Gastrocnemius medialis (tissue), 4 donors: ENCODE results near the gene PCSK1N. TPM values are rescaled to one million over a fixed set of nuclear protein-coding genes. Genes with fewer than 3 reads are reported as not detected.

ENCODE experiments used
- ATAC-seq, 2 donors: fragments of 150-250 bp; one replicate each; pipeline ENCODE4 v1.9.1; 2016
- DNase-seq, 2 donors: peaks; one replicate each; pipeline ENCODE4 v3.0.0-alpha.2; 2019
- H3K27ac ChIP-seq, 4 donors: fragments of 200-600 bp; sonication (generic); 1 replicate in 1 of 4; 2 replicates in 3 of 4; pipeline ENCODE4 v1.5.1; 2016 to 2018; ENCODE audit warnings: mild to moderate bottlenecking in 2 of 4, moderate library complexity in 1 of 4
- H3K27me3 ChIP-seq, 3 donors: fragments of 200-600 bp; sonication (generic) in 2 of 3; 1 replicate in 1 of 3; 2 replicates in 2 of 3; pipeline versions ENCODE4 v1.5.1 to v1.6.0; 2016 to 2019; ENCODE audit warnings: mild to moderate bottlenecking in 1 of 3, moderate library complexity in 1 of 3
- H3K36me3 ChIP-seq, 2 donors: fragments of 200-600 bp; sonication (generic) in 1 of 2; one replicate each; pipeline ENCODE4 v1.5.1; 2017 to 2018
- H3K4me1 ChIP-seq, 2 donors: fragments of 200-600 bp; sonication (generic) in 1 of 2; one replicate each; pipeline ENCODE4 v1.5.1; 2016 to 2017; ENCODE audit warnings: mild to moderate bottlenecking in 2 of 2
- H3K4me3 ChIP-seq, 4 donors: fragments of 200-600 bp; sonication (generic) in 3 of 4; 1 replicate in 1 of 4; 2 replicates in 3 of 4; pipeline ENCODE4 v1.5.1; 2016 to 2019; ENCODE audit warnings: mild to moderate bottlenecking in 2 of 4
- H3K9me3 ChIP-seq, 3 donors: fragments of 200-600 bp; sonication (generic) in 2 of 3; 1 replicate in 1 of 3; 2 replicates in 2 of 3; pipeline ENCODE4 v1.5.1; 2016 to 2019
- POLR2A ChIP-seq, 2 donors: fragments of 450-650 bp; IDR thresholded peaks; one replicate each; pipeline ENCODE4 v1.6.1; 2017; ENCODE audit warnings: antibody characterized with exemption in 2 of 2, mild to moderate bottlenecking in 2 of 2, moderate library complexity in 2 of 2
- in situ Hi-C, 4 donors: fragments of 200-750 bp; cut with MboI; loops; one replicate each; pipeline versions ENCODE4 v1.15.0 to v1.8.0; 2017; ENCODE audit warnings: low sequenced_read_pairs in 4 of 4
- intact Hi-C: fragments of 100-400 bp; cut with DNase I; formaldehyde crosslinking; loops from one replicate; pipeline ENCODE4 v1.15.1; 2023; ENCODE audit warnings: low total_unique reads
- total RNA-seq, 4 donors: library from RNA; depleted of rRNA; stranded (reverse); fragments of >200 nt; gene quantifications; one replicate each; pipeline versions ENCODE4 v1.1.0 to v1.2.3, GENCODE V29; 2016
- TF ChIP-seq, protein P1 (sequence below), 5 experiments: fragments of 450-650 bp in 3 of 5; fragments of 200-600 bp in 2 of 5; sonication (generic) in 2 of 5; IDR thresholded peaks in 4 of 5; conservative IDR thresholded peaks in 1 of 5; 1 replicate in 4 of 5; 2 replicates in 1 of 5; pipeline ENCODE4 v1.5.1; 2016 to 2019; ENCODE audit warnings: antibody characterized with exemption in 5 of 5, mild to moderate bottlenecking in 3 of 5, moderate library complexity in 3 of 5

PCSK1N gene
- total RNA-seq, 4 donors from 2014 or later: not detected

DNA sequence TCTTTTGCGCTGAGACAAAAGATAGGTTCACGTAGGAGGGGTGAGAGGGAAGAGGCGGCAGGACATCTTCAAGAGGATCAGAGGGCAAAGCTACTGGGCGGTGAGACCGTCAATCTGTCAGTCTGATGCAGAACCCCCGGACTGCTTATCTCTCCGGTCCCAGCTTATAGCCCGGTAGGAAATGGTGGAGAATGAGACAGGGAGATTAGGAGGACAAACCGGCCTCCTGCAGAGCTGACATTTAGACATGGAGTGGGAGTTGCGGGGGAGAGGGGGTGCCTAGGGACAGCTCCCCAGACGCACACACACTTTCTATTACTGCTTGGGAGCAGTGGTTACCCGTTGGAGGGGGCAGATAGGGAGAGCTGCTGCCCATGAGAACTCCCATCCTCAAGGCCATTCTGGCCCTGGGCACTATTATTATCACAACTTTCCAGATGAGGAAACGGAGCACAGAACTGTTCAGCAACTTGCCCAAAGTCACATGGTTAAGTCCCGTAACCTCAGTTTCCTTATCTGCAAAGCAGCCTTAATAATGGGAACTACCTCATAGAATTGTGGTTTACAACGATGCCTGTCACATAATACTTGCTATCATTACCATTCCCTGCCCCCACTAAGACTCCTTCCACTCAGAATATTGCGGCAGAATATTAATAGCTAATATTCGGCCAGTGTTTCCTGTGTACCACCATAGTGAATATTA, 34.7 kb downstream of the PCSK1N start:
- TF ChIP-seq, protein P1, sequence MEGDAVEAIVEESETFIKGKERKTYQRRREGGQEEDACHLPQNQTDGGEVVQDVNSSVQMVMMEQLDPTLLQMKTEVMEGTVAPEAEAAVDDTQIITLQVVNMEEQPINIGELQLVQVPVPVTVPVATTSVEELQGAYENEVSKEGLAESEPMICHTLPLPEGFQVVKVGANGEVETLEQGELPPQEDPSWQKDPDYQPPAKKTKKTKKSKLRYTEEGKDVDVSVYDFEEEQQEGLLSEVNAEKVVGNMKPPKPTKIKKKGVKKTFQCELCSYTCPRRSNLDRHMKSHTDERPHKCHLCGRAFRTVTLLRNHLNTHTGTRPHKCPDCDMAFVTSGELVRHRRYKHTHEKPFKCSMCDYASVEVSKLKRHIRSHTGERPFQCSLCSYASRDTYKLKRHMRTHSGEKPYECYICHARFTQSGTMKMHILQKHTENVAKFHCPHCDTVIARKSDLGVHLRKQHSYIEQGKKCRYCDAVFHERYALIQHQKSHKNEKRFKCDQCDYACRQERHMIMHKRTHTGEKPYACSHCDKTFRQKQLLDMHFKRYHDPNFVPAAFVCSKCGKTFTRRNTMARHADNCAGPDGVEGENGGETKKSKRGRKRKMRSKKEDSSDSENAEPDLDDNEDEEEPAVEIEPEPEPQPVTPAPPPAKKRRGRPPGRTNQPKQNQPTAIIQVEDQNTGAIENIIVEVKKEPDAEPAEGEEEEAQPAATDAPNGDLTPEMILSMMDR (IDR thresholded peaks at IDR 0.05 in 4 of 5, conservative IDR thresholded peaks at IDR 0.05 in 1 of 5): no peak
- no peak for TF ChIP-seq POLR2A (IDR thresholded peaks at IDR 0.05)
- Histone ChIP-seq H3K36me3 (no peaks in the 10 kb centered on the region), H3K4me3 (peak overlapping the region; percentile 65 to 74 (median 68)), H3K4me1 (peaks cover 5 to 6% of the 10 kb centered on the region in 2 donors), H3K9me3 (no peaks in the 10 kb centered on the region), H3K27me3 (no peaks in the 10 kb centered on the region), H3K27ac (peak overlapping the region; percentile 81 to 97 (median 88))
- intact Hi-C loops: loop anchor here (1.0 to 10.0 kb wide), 11 partner anchors 97 to 776 kb away; partner anchors contain the start of genes GPKOW, OTUD5, PQBP1 and PRICKLE3
- DNase-seq (no peak), ATAC-seq (peak in 1 of 2 donors; percentile 0)
- in situ Hi-C loops: loop anchor here in 2 of 4 donors (10.0 to 25.0 kb wide), 3 partner anchors 56 to 138 kb away; partner anchors contain the start of genes PQBP1 (in 1 of the 2) and TIMM17B (in 1 of the 2)

DNA sequence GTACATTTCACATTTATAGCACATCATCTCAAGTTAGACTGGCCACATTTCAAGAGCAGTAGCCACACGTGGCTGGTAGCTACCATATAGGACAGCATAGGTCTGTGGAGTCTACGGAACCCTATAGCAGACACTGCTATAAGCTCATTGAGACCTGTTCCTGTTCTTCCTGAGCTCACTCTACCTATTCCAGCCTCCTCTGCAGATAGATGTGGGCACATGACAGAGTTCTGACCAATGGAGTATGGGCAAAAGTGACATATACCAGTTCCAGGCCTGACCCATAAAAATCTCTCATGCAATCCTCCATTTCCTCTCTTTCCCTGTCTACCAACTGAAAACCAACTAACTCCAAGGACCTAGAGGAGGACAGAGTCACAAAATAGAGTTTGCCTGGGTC, 37.1 kb downstream of the PCSK1N start:
- intact Hi-C loops: no loop called here
- no peak overlapping the region for H3K4me3 ChIP-seq
- ATAC-seq: no peak
- peaks cover 5 to 6% of the 10 kb centered on the region in 2 donors for H3K4me1 ChIP-seq
- no peaks in the 10 kb centered on the region for H3K36me3 ChIP-seq
- H3K27me3 ChIP-seq: no peaks in the 10 kb centered on the region
- no peak for TF ChIP-seq POLR2A (IDR thresholded peaks at IDR 0.05)
- TF ChIP-seq, protein P1 (IDR thresholded peaks at IDR 0.05 in 4 of 5, conservative IDR thresholded peaks at IDR 0.05 in 1 of 5): no peak
- in situ Hi-C loops: no loop called here
- DNase-seq: no peak
- H3K27ac ChIP-seq: no peak overlapping the region
- no peaks in the 10 kb centered on the region for H3K9me3 ChIP-seq

GRCh38 chrX:48794911-48795515, 40.4 kb downstream of the PCSK1N start:
- Histone ChIP-seq H3K9me3 (no peaks in the 10 kb centered on the region), H3K4me1 (no peaks in the 10 kb centered on the region), H3K27ac (no peak overlapping the region), H3K36me3 (no peaks in the 10 kb centered on the region), H3K4me3 (no peak overlapping the region), H3K27me3 (no peaks in the 10 kb centered on the region)
- TF ChIP-seq, protein P1 (IDR thresholded peaks at IDR 0.05 in 4 of 5, conservative IDR thresholded peaks at IDR 0.05 in 1 of 5): no peak
- no peak for DNase-seq
- intact Hi-C loops (no loop called here), in situ Hi-C loops (no loop called here)
- ATAC-seq: no peak

DNA sequence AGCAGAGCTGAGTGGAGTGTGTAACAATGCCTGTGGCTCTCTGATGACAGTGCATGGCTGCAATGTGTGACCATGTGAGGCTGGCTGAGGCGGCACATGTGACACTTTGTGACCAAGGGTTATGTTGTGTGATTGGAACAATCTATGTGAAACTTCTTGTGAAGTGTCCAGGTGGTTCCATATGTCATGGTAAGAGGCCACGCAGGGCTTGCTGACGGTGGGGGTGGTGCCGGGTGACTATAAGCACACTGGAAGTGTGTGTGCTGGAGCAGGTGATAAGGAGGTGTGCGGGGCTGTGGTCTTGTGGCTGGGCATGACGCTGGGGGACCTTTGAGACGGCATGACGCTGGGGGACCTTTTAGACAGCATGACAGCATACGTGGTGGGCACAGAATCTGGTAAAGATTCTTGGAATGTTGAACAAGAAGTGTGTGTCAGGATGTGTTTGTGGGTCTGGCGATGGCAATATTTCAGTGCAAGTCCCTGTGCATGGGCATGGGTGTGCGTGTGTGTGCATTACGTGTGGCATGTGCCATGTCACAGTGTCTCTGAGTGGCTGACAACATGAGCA, 41.0 kb downstream of the PCSK1N start:
- H3K36me3 ChIP-seq: no peaks in the 10 kb centered on the region
- H3K9me3 ChIP-seq: no peaks in the 10 kb centered on the region
- no peak overlapping the region for H3K4me3 ChIP-seq
- no peak for ATAC-seq
- intact Hi-C loops (no loop called here), in situ Hi-C loops (no loop called here)
- DNase-seq: no peak
- H3K4me1 ChIP-seq: no peaks in the 10 kb centered on the region
- no peaks in the 10 kb centered on the region for H3K27me3 ChIP-seq
- TF ChIP-seq, protein P1 (IDR thresholded peaks at IDR 0.05 in 4 of 5, conservative IDR thresholded peaks at IDR 0.05 in 1 of 5): no peak
- TF ChIP-seq POLR2A (IDR thresholded peaks at IDR 0.05): no peak
- no peak overlapping the region for H3K27ac ChIP-seq
